Endothelial cell of umbilical vein (primary cell): ENCODE measurements around the gene TRPC1. TPM values are rescaled to one million over a fixed set of nuclear protein-coding genes. Genes with fewer than 3 reads are reported as not detected.

Experiments
- BruUV-seq: library from RNA; stranded (reverse); fragments of 400-500 nt; replicated peaks from 2 replicates; lab custom pipeline; 2021; lab: Mats Ljungman, UMichigan
- CTCF ChIA-PET: fragments of 300-600, 350-600 bp; sonication (Branson Sonifier 250); formaldehyde crosslinking; loops from one replicate; lab custom pipeline; 2021; ENCODE audit warnings: antibody characterized with exemption, inconsistent platforms; lab: Charles Lee
- POLR2A ChIA-PET: fragments of 300-600, 350-600 bp; sonication (Branson Sonifier 250); formaldehyde crosslinking; loops from one replicate; lab custom pipeline; 2021; ENCODE audit warnings: antibody characterized with exemption, inconsistent platforms; lab: Charles Lee
- DNase-seq: peaks from one replicate; pipeline ENCODE4 v3.0.0-alpha.2; 2011; ENCODE audit warnings: low read depth, low spot score
- FAIRE-seq: peaks from 2 replicates; lab custom pipeline; 2011; peaks lifted over from hg19 to GRCh38; lab: Jason Lieb, UNC
- H2AFZ ChIP-seq: 2 replicates; pipeline ENCODE4 v1.6.0; 2012; ENCODE audit warnings: low read depth, low read length, control low read depth, inconsistent platforms
- H3K27ac ChIP-seq: 2 replicates; pipeline ENCODE4 v1.5.1; 2011; ENCODE audit warnings: low read depth, mild to moderate bottlenecking, control low read depth, low read length, moderate library complexity; ENCODE audit not compliant: insufficient read depth
- H3K27me3 ChIP-seq, 2 experiments: 2 replicates each; pipeline versions ENCODE4 v1.6.0 to v1.6.1; 2011; ENCODE audit warnings: low read length in 2 of 2, mixed read lengths in 1 of 2; ENCODE audit not compliant: control insufficient read depth in 2 of 2, insufficient read depth in 2 of 2
- H3K36me3 ChIP-seq, 2 experiments: 2 replicates in 1 of 2; 3 replicates in 1 of 2; pipeline ENCODE4 v1.5.1; 2011; ENCODE audit warnings: low read length in 2 of 2, mild to moderate bottlenecking in 1 of 2, moderate library complexity in 1 of 2; ENCODE audit not compliant: control insufficient read depth in 2 of 2, insufficient read depth in 2 of 2; ENCODE audit errors: extremely low read depth in 1 of 2
- H3K4me1 ChIP-seq: 3 replicates; pipeline ENCODE4 v1.5.1; 2011; ENCODE audit warnings: mild to moderate bottlenecking, low read length; ENCODE audit not compliant: control insufficient read depth, insufficient read depth; ENCODE audit errors: extremely low read depth
- H3K4me2 ChIP-seq: 2 replicates; pipeline ENCODE4 v1.6.1; 2011; ENCODE audit warnings: low read length, control low read depth, mixed read lengths; ENCODE audit not compliant: insufficient read depth
- H3K4me3 ChIP-seq, 3 experiments: fragments of 200-600 bp in 1 of 3; sonication (generic), shearing (Covaris generic) in 1 of 3; replicated peaks in 1 of 3; 2 replicates each; pipeline ENCODE4 v1.5.1; 2011 to 2016; ENCODE audit warnings: control low read depth in 3 of 3, low read length in 3 of 3, mild to moderate bottlenecking in 2 of 3, inconsistent platforms in 1 of 3, low read depth in 1 of 3, moderate library complexity in 1 of 3; ENCODE audit not compliant: insufficient read depth in 1 of 3
- H3K79me2 ChIP-seq: 2 replicates; pipeline ENCODE4 v1.6.0; 2012; ENCODE audit warnings: low read length, inconsistent platforms; ENCODE audit not compliant: control insufficient read depth, insufficient read depth
- H3K9ac ChIP-seq: replicated peaks from 2 replicates; pipeline ENCODE3; 2011; ENCODE audit warnings: low read length, control low read depth; ENCODE audit not compliant: insufficient read depth; ENCODE audit errors: extremely low read depth
- H3K9me1 ChIP-seq: replicated peaks from 3 replicates; pipeline ENCODE4 v1.6.0; 2011; ENCODE audit warnings: mild to moderate bottlenecking, low read length; ENCODE audit not compliant: control insufficient read depth, insufficient read depth; ENCODE audit errors: extremely low read depth
- H3K9me3 ChIP-seq: replicated peaks from 2 replicates; pipeline ENCODE4 v1.5.1; 2012; ENCODE audit warnings: low read length, inconsistent platforms; ENCODE audit not compliant: control insufficient read depth, insufficient read depth
- H4K20me1 ChIP-seq: replicated peaks from 2 replicates; pipeline ENCODE3; 2011; ENCODE audit warnings: mild to moderate bottlenecking, low read length; ENCODE audit not compliant: control insufficient read depth, insufficient read depth; ENCODE audit errors: extremely low read depth
- CTCF ChIP-seq, 2 donors: IDR thresholded peaks; 1 replicate in 1 of 2; 2 replicates in 1 of 2; pipeline ENCODE4 v1.5.1; 2011; ENCODE audit warnings: low read length in 2 of 2, mild to moderate bottlenecking in 2 of 2, moderate library complexity in 2 of 2, control low read depth in 1 of 2, inconsistent platforms in 1 of 2, low read depth in 1 of 2; ENCODE audit not compliant: insufficient read depth in 1 of 2; ENCODE audit errors: extremely low read depth in 1 of 2
- EZH2 ChIP-seq: IDR thresholded peaks from 2 replicates; pipeline ENCODE4 v1.6.1; 2012; ENCODE audit warnings: borderline replicate concordance, low read depth, mild to moderate bottlenecking, moderate library complexity, low read length, inconsistent platforms; ENCODE audit not compliant: severe bottlenecking
- FOS ChIP-seq: IDR thresholded peaks from 2 replicates; pipeline ENCODE4 v1.6.1; 2011; ENCODE audit warnings: mild to moderate bottlenecking, low read length, moderate library complexity, borderline replicate concordance; ENCODE audit not compliant: insufficient read depth
- GATA2 ChIP-seq: IDR thresholded peaks from 2 replicates; pipeline ENCODE4 v1.7.0; 2011; ENCODE audit warnings: low read depth, mild to moderate bottlenecking, moderate library complexity, mixed read lengths, low read length; ENCODE audit not compliant: insufficient read length, insufficient read depth
- JUN ChIP-seq: IDR thresholded peaks from 2 replicates; pipeline ENCODE4 v1.6.1; 2011; ENCODE audit warnings: borderline replicate concordance, low read depth; ENCODE audit not compliant: insufficient read length, insufficient read depth
- MYC ChIP-seq: IDR thresholded peaks from one replicate; pipeline ENCODE4 v1.6.1; 2011; ENCODE audit warnings: mild to moderate bottlenecking, low read depth, low read length
- POLR2A ChIP-seq: IDR thresholded peaks from 2 replicates; pipeline ENCODE4 v1.6.1; 2012; ENCODE audit warnings: low read depth, mild to moderate bottlenecking, control low read depth, low read length
- POLR2AphosphoS5 ChIP-seq: IDR thresholded peaks from 2 replicates; pipeline ENCODE4 v1.6.1; 2012; ENCODE audit warnings: low read depth, mild to moderate bottlenecking, control low read depth, low read length, moderate library complexity; ENCODE audit not compliant: insufficient read depth
- dilution Hi-C: fragments of 300-500 bp; cut with MboI; formaldehyde crosslinking; loops from one replicate; pipeline ENCODE4 v1.15.0; 2019; ENCODE audit warnings: low sequenced_read_pairs; ENCODE audit not compliant: extremely low pct_ligation_motif_present
- intact Hi-C: fragments of 100-400 bp; cut with micrococcal nuclease; formaldehyde crosslinking; loops from one replicate; pipeline ENCODE4 v1.10.0; 2022
- polyA plus RNA-seq, 4 experiments: library from polyadenylated mRNA; depleted of rRNA in 3 of 4; stranded (reverse) in 3 of 4; unstranded in 1 of 4; fragments of >200 nt; gene quantifications; 2 replicates each; pipeline versions ENCODE4 v1.2.1 to v1.2.3, GENCODE V29; 2011 to 2012; ENCODE audit warnings: missing spikeins in 1 of 4
- total RNA-seq: library from RNA; stranded (reverse); gene quantifications from 2 replicates; pipeline ENCODE4 v1.2.3, GENCODE V29; 2021
- TF ChIP-seq, protein P1 (sequence below): IDR thresholded peaks from 2 replicates; pipeline ENCODE4 v1.6.1; 2011; ENCODE audit not compliant: insufficient read depth, insufficient read length

Gene TRPC1
- total and polyA plus RNA-seq, 2 donors (not counting 3 experiments of a cell fraction or from before 2014, with no cell fraction given): 3.5 to 5.9 TPM

GRCh38 chr3:142778541-142778940, 54.7 kb downstream of the TRPC1 start:
- Histone ChIP-seq H3K9me3 (no peaks in the 10 kb centered on the region), H3K9ac (no peak overlapping the region), H3K4me3 (no peak overlapping the region), H3K27me3 (no peaks in the 10 kb centered on the region), H3K4me1 (no peaks in the 10 kb centered on the region), H3K36me3 (no peaks in the 10 kb centered on the region), H3K9me1 (no peaks in the 10 kb centered on the region), H2AFZ (no peak overlapping the region), H3K4me2 (no peak overlapping the region), H3K79me2 (no peaks in the 10 kb centered on the region), H4K20me1 (no peaks in the 10 kb centered on the region), H3K27ac (no peak overlapping the region)
- DNase-seq: no peak
- ChIA-PET POLR2A (no interaction called here), CTCF (no interaction called here)
- no TSS peak for BruUV-seq
- no peak for FAIRE-seq
- no peak for TF ChIP-seq FOS
- no peak for TF ChIP-seq MYC
- no peak for TF ChIP-seq CTCF (IDR thresholded peaks at IDR 0.05; ENCODE audit: extremely low read depth in 1 of 2, insufficient read depth in 1 of 2, low read depth in 1 of 2, low read length in 2 of 2)
- TF ChIP-seq, protein P1, sequence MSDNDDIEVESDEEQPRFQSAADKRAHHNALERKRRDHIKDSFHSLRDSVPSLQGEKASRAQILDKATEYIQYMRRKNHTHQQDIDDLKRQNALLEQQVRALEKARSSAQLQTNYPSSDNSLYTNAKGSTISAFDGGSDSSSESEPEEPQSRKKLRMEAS: no peak
- no peak for TF ChIP-seq POLR2AphosphoS5
- TF ChIP-seq GATA2: no peak
- TF ChIP-seq EZH2: no peak
- TF ChIP-seq JUN: no peak
- TF ChIP-seq POLR2A: no peak
- intact Hi-C loops (no loop called here), dilution Hi-C loops (no loop called here)
